Stimulated activated CD8-positive, alpha-beta memory T cell treated with anti-CD3 and anti-CD28 coated beads, Interleukin-4, amount 100 ng/mL, for 48 hours (primary cell): ENCODE results near the gene NIPBL.
"Not testable (repeated sequence)": the region's sequence is repeated elsewhere in the genome, so short reads cannot be mapped to it uniquely, and the experiment has no call there.

Experiments used
- DNase-seq: peaks from one replicate; pipeline ENCODE4 v3.0.0-alpha.2; 2020

NIPBL gene

GRCh38 chr5:37043693-37044092, 167.1 kb downstream of the NIPBL start:
- DNase-seq: no peak

- DNase-seq: no peak
Measured at GRCh38 chr5:37044120-37044519, 167.6 kb downstream of the NIPBL start.

- DNase-seq: no peak
Measured at GRCh38 chr5:37045703-37046102, 169.1 kb downstream of the NIPBL start.

GRCh38 chr5:37047947-37048346, 171.4 kb downstream of the NIPBL start:
- no peak for DNase-seq

GRCh38 chr5:37054391-37054790, 177.8 kb downstream of the NIPBL start:
- no peak for DNase-seq

- DNase-seq: no peak
Measured at GRCh38 chr5:37055383-37055990, 178.9 kb downstream of the NIPBL start.

- DNase-seq: no peak
Measured at GRCh38 chr5:37056762-37057161, 180.2 kb downstream of the NIPBL start.

- DNase-seq: no peak
Measured at GRCh38 chr5:37060030-37060429, 183.5 kb downstream of the NIPBL start.

GRCh38 chr5:37063739-37064138, 187.2 kb downstream of the NIPBL start:
- no peak for DNase-seq

GRCh38 chr5:37064442-37064841, 187.9 kb downstream of the NIPBL start:
- DNase-seq: no peak

- DNase-seq: no peak
Measured at GRCh38 chr5:37071487-37071886, 194.9 kb downstream of the NIPBL start.

- DNase-seq: no peak
Measured at GRCh38 chr5:37071901-37072581, 195.5 kb downstream of the NIPBL start.

- no peak for DNase-seq
Measured at GRCh38 chr5:37075399-37075950, 198.9 kb downstream of the NIPBL start.

GRCh38 chr5:37077146-37077545, 200.6 kb downstream of the NIPBL start:
- no peak for DNase-seq

- DNase-seq: no peak
Measured at GRCh38 chr5:37080697-37081096, 204.1 kb downstream of the NIPBL start.

GRCh38 chr5:37082977-37083376, 206.4 kb downstream of the NIPBL start:
- DNase-seq: not testable (repeated sequence)

- DNase-seq: not testable (repeated sequence)
Measured at GRCh38 chr5:37086026-37086425, 209.5 kb downstream of the NIPBL start.

GRCh38 chr5:37086466-37087173, 210.1 kb downstream of the NIPBL start:
- no peak for DNase-seq

- no peak for DNase-seq
Measured at GRCh38 chr5:37088009-37088408, 211.4 kb downstream of the NIPBL start.

GRCh38 chr5:37090123-37090726, 213.7 kb downstream of the NIPBL start:
- no peak for DNase-seq

GRCh38 chr5:37090781-37091180, 214.2 kb downstream of the NIPBL start:
- no peak for DNase-seq

GRCh38 chr5:37093795-37094194, 217.2 kb downstream of the NIPBL start:
- DNase-seq: not testable (repeated sequence)

GRCh38 chr5:37099267-37099666, 222.7 kb downstream of the NIPBL start:
- DNase-seq: not testable (repeated sequence)
